ENCODE results near the gene AHNAK. TPM values are rescaled to one million over a fixed set of nuclear protein-coding genes. Genes with fewer than 3 reads are reported as not detected.
"Not testable (repeated sequence)": the region's sequence is repeated elsewhere in the genome, so short reads cannot be mapped to it uniquely, and the experiment has no call there.

AHNAK gene
- polyA plus RNA-seq, 6 donors from 2014 or later: 2.0 to 45.3 (median 15.9) TPM

DNA sequence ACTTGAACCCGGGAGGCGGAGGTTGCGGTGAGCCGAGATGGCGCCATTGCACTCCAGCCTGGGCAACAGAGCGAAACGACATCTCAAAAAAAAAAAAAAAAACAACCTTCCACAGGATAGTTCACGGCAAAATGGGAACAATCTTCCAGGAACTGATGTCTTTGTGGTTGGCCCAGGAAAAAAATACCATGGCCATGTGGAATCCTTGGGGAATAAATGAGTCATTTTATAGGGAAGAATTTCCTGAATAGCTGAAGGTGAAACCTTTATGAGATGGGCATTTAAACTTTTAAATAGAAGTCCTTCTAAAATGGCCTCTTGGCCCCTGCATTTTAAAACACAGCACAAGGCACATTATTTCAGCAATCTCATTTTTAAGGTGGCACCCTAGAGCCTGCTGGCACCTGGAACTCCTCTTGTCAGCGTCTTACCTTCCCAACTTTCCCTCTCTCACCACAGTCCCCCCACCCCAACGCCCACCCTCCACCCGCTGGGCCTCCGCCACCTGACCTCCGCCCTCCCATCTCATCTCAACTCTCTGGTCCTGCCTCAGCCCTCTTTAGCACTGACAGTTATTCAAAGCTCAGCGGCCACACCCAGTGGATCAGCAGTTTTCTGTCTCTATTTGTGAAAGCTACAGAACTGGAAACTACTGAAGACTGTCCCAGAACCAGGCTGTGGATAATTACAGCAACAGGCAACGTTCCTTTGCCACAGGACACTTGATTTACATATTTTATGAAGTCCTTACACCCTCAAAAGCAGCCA, 84.7 kb downstream of the AHNAK start:
- Mint-ChIP-seq H3K4me1 (peaks cover 4 to 13% (median 7%) of the 10 kb centered on the region in 3 donors), H3K4me3 (no peak overlapping the region), H3K27ac (peak overlapping the region in 2 of 6 donors; percentile 37 to 85), H3K9me3 (no peaks in the 10 kb centered on the region), H3K36me3 (no peaks in the 10 kb centered on the region), H3K27me3 (peaks cover 0 to 5% (median 4%) of the 10 kb centered on the region in 3 donors)
- ATAC-seq (ENCODE audit: low read depth in 2 of 2) (no peak), DNase-seq (no peak)

- H3K4me1 Mint-ChIP-seq: peaks cover 0 to 6% (median 4%) of the 10 kb centered on the region in 3 donors
- H3K9me3 Mint-ChIP-seq: no peaks in the 10 kb centered on the region
- no peak overlapping the region for H3K27ac Mint-ChIP-seq
- peaks cover 0 to 5% (median 4%) of the 10 kb centered on the region in 3 donors for H3K27me3 Mint-ChIP-seq
- no peaks in the 10 kb centered on the region for H3K36me3 Mint-ChIP-seq
- ATAC-seq (ENCODE audit: low read depth in 2 of 2) (no peak), DNase-seq (no peak)
- peak overlapping the region in 1 of 8 donors; percentile 5 for H3K4me3 Mint-ChIP-seq
Measured at GRCh38 chr11:62459080-62459479, 87.5 kb downstream of the AHNAK start.

DNA sequence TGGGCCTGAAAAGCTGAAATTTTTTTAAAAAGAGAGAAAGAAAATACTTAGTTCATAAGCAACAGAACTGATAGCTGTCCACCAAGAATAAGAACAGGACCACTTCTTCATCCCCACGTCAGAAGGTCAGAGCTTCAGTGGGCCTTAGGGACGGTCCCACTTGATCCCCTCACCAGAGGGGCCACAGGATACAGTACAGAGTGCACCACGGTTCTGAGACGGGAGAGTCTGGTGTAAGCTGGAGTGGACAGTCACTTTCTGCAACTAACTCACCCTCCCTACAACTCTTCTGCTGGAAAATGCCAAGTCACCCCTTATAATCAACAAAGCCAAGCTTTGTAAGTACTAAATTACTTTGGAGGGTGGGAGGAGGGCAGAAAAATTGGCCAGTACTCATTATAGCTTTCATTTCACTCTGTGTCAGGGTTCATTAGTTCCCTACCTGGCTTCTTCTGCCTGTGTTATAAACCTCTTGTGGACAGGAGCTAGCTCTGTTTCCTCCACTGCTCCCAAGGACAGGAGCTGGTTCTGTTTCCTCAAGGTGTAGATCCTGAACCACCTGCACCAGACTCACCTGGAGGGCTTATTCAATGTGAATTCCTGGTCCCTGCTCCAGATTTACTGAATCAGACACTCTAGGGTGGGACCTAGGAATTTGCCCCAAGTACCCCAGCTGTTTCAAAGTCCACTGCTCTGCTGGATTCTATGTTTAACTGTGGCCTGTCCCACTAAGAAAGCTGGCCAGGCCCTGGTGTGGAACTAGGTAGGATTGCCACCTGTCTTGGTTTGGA, 88.2 kb downstream of the AHNAK start:
- H3K4me3 Mint-ChIP-seq: peak overlapping the region in 1 of 8 donors; percentile 5
- no peaks in the 10 kb centered on the region for H3K36me3 Mint-ChIP-seq
- H3K4me1 Mint-ChIP-seq: peaks cover 0 to 6% (median 4%) of the 10 kb centered on the region in 3 donors
- DNase-seq (no peak), ATAC-seq (ENCODE audit: low read depth in 2 of 2) (no peak)
- no peak overlapping the region for H3K27ac Mint-ChIP-seq
- H3K27me3 Mint-ChIP-seq: peaks cover 0 to 5% (median 2%) of the 10 kb centered on the region in 3 donors
- no peaks in the 10 kb centered on the region for H3K9me3 Mint-ChIP-seq

DNA sequence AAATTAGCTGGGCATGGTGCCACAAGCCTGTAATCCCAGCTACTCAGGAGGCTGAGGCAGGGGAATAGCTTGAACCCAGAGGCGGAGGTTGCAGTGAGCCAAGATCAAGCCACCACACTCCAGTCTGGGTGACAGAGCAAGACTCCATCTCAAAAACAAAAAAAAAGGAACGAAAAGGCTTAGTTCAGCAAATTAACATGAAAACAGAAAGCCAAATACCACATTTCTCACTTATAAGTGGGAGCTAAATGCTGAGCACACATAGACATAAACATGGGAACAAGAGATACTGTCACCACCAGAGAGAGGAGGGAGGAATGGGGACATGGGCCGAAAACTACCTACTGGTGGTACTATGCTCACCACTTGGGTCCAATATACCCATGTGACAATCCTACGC, 89.1 kb downstream of the AHNAK start:
- no peak overlapping the region for H3K27ac Mint-ChIP-seq
- H3K4me1 Mint-ChIP-seq: peaks cover 0 to 6% (median 4%) of the 10 kb centered on the region in 3 donors
- no peaks in the 10 kb centered on the region for H3K9me3 Mint-ChIP-seq
- H3K36me3 Mint-ChIP-seq: no peaks in the 10 kb centered on the region
- peaks cover 0 to 4% (median 0%) of the 10 kb centered on the region in 3 donors for H3K27me3 Mint-ChIP-seq
- ATAC-seq (ENCODE audit: low read depth in 2 of 2): no peak
- H3K4me3 Mint-ChIP-seq: no peak overlapping the region
- no peak for DNase-seq

- Mint-ChIP-seq H3K4me3 (no peak overlapping the region), H3K36me3 (no peaks in the 10 kb centered on the region), H3K27me3 (no peaks in the 10 kb centered on the region), H3K4me1 (peaks cover 0 to 6% (median 0%) of the 10 kb centered on the region in 3 donors), H3K9me3 (no peaks in the 10 kb centered on the region), H3K27ac (peak overlapping the region in 2 of 6 donors; percentile 37 to 83)
- no peak for DNase-seq
- ATAC-seq (ENCODE audit: low read depth in 2 of 2): no peak
Measured at GRCh38 chr11:62456630-62457029, 90.0 kb downstream of the AHNAK start.

GRCh38 chr11:62452839-62453468, 93.7 kb downstream of the AHNAK start:
- Mint-ChIP-seq H3K27ac (no peak overlapping the region), H3K4me3 (peak overlapping the region in 1 of 8 donors; percentile 6), H3K9me3 (no peaks in the 10 kb centered on the region), H3K27me3 (peaks cover under 1 to 13% (median 10%) of the 10 kb centered on the region in 3 donors), H3K4me1 (peaks cover 0 to 6% (median 0%) of the 10 kb centered on the region in 3 donors), H3K36me3 (no peaks in the 10 kb centered on the region)
- ATAC-seq (ENCODE audit: low read depth in 2 of 2): no peak
- DNase-seq: no peak

- Mint-ChIP-seq H3K36me3 (no peaks in the 10 kb centered on the region), H3K27ac (no peak overlapping the region), H3K4me3 (no peak overlapping the region)
Measured at GRCh38 chr11:62452261-62452660, 94.3 kb downstream of the AHNAK start.

GRCh38 chr11:62451241-62451621, 95.4 kb downstream of the AHNAK start:
- Mint-ChIP-seq H3K27ac (no peak overlapping the region), H3K4me3 (no peak overlapping the region), H3K4me1 (peaks cover 0 to 6% (median under 1%) of the 10 kb centered on the region in 3 donors), H3K27me3 (peaks cover 11 to 28% (median 20%) of the 10 kb centered on the region in 3 donors), H3K9me3 (no peaks in the 10 kb centered on the region), H3K36me3 (no peaks in the 10 kb centered on the region)
- DNase-seq: no peak
- no peak for ATAC-seq (ENCODE audit: low read depth in 2 of 2)

More at GRCh38 chr11:62452261-62452660, 94.3 kb downstream of the AHNAK start:
- DNase-seq (no peak), ATAC-seq (ENCODE audit: low read depth in 2 of 2) (no peak)
- H3K27me3 Mint-ChIP-seq: peaks cover 5 to 20% (median 14%) of the 10 kb centered on the region in 3 donors
- no peaks in the 10 kb centered on the region for H3K9me3 Mint-ChIP-seq
- peaks cover 0 to under 1% (median 0%) of the 10 kb centered on the region in 3 donors for H3K4me1 Mint-ChIP-seq

- no peak overlapping the region for H3K4me3 Mint-ChIP-seq
- ATAC-seq (ENCODE audit: low read depth in 2 of 2): no peak
- peak overlapping the region in 1 of 6 donors; percentile 87 for H3K27ac Mint-ChIP-seq
- peaks cover 11 to 28% (median 20%) of the 10 kb centered on the region in 3 donors for H3K27me3 Mint-ChIP-seq
- DNase-seq: no peak
- peaks cover 0 to 10% (median 6%) of the 10 kb centered on the region in 3 donors for H3K4me1 Mint-ChIP-seq
- H3K36me3 Mint-ChIP-seq: no peaks in the 10 kb centered on the region
- H3K9me3 Mint-ChIP-seq: no peaks in the 10 kb centered on the region
Measured at GRCh38 chr11:62450543-62451240, 95.9 kb downstream of the AHNAK start.

DNA sequence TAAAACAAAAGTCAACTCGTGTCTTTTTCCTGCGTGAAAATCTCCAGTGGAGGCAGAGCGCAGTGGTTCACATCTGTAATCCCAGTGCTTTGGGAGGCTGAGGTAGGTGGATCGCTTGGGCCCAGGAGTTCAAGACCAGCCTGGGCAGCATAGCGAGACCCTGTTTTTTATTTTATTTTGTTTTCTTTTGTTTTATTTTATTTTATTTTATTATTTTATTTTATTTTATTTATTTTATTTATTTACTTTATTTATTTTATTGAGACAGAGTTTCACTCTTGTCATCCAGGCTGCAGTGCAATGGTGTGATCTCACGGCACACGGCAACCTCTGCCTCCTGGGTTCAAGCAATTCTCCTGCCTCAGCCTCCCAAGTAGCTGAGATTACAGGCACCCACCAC, 96.7 kb downstream of the AHNAK start:
- not testable (repeated sequence) for H3K9me3 Mint-ChIP-seq, H3K27ac Mint-ChIP-seq
- peaks cover under 1 to 17% (median 13%) of the 10 kb centered on the region in 3 donors for H3K4me1 Mint-ChIP-seq

GRCh38 chr11:62449451-62449851, 97.2 kb downstream of the AHNAK start:
- H3K4me1 Mint-ChIP-seq: peaks cover 5 to 22% (median 17%) of the 10 kb centered on the region in 3 donors
- no peaks in the 10 kb centered on the region for H3K9me3 Mint-ChIP-seq
- peaks cover 11 to 28% (median 20%) of the 10 kb centered on the region in 3 donors for H3K27me3 Mint-ChIP-seq
- ATAC-seq (ENCODE audit: low read depth in 2 of 2) (no peak), DNase-seq (no peak)
- no peak overlapping the region for H3K4me3 Mint-ChIP-seq
- no peak overlapping the region for H3K27ac Mint-ChIP-seq
- H3K36me3 Mint-ChIP-seq: no peaks in the 10 kb centered on the region

More for the DNA sequence above, 96.7 kb downstream of the AHNAK start:
- not testable (repeated sequence) for DNase-seq; H3K36me3 Mint-ChIP-seq; H3K4me3 Mint-ChIP-seq; ATAC-seq (ENCODE audit: low read depth in 2 of 2)
- H3K27me3 Mint-ChIP-seq: peaks cover 11 to 28% (median 20%) of the 10 kb centered on the region in 3 donors

- Mint-ChIP-seq H3K4me3 (peak overlapping the region in 2 of 8 donors; percentile 6 to 39), H3K4me1 (peaks cover 17 to 43% (median 30%) of the 10 kb centered on the region in 3 donors), H3K27ac (peak overlapping the region in 3 of 6 donors; percentile 15 to 83 (median 73)), H3K9me3 (no peaks in the 10 kb centered on the region), H3K36me3 (no peaks in the 10 kb centered on the region), H3K27me3 (peaks cover 11 to 28% (median 20%) of the 10 kb centered on the region in 3 donors)
- ATAC-seq (ENCODE audit: low read depth in 2 of 2) (no peak), DNase-seq (no peak)
Measured at GRCh38 chr11:62446091-62446490, 100.5 kb downstream of the AHNAK start.
